K562 (cell line): ENCODE measurements around the gene VRK1. TPM values are rescaled to one million over a fixed set of nuclear protein-coding genes. Genes with fewer than 3 reads are reported as not detected.

Experiments
- CBX1 ChIP-seq: sonication (generic); IDR thresholded peaks from 2 replicates; pipeline ENCODE4 v1.6.1; 2016; ENCODE audit warnings: antibody characterized with exemption, low read depth, mild to moderate bottlenecking
- CHCHD3 ChIP-seq: fragments of 250-450 bp; sonication (Bioruptor Pico); IDR thresholded peaks from 2 replicates; pipeline ENCODE4 v2.1.2; 2022; ENCODE audit warnings: mild to moderate bottlenecking
- CXXC5 ChIP-seq: fragments of 250-450 bp; sonication (Bioruptor Pico); IDR thresholded peaks from 2 replicates; pipeline ENCODE4 v1.8.0; 2022; ENCODE audit warnings: inconsistent platforms, mild to moderate bottlenecking, moderate library complexity
- EGR1 ChIP-seq: fragments of 450-650 bp; conservative IDR thresholded peaks from 2 replicates; pipeline ENCODE4 v1.6.1; 2017; ENCODE audit warnings: mild to moderate bottlenecking
- HMG20B ChIP-seq: fragments of 250-450 bp; sonication (Bioruptor Pico); IDR thresholded peaks from 2 replicates; pipeline ENCODE4 v1.5.0; 2021; ENCODE audit warnings: mild to moderate bottlenecking
- HMGN3 ChIP-seq: IDR thresholded peaks from 2 replicates; pipeline ENCODE4 v1.6.1; 2011; ENCODE audit warnings: borderline replicate concordance, low read depth, mild to moderate bottlenecking, mixed read lengths, low read length; ENCODE audit not compliant: insufficient read length; ENCODE audit errors: extremely low read depth
- NFIC ChIP-seq: fragments of 450-650 bp; IDR thresholded peaks from 2 replicates; pipeline ENCODE4 v1.6.1; 2017; ENCODE audit warnings: mild to moderate bottlenecking, inconsistent platforms
- POLR2B ChIP-seq: fragments of 450-650 bp; IDR thresholded peaks from 2 replicates; pipeline ENCODE4 v1.6.1; 2018; ENCODE audit warnings: low read depth; ENCODE audit not compliant: partially characterized antibody
- POLR3G ChIP-seq: IDR thresholded peaks from 2 replicates; pipeline ENCODE4 v1.6.1; 2011; ENCODE audit not compliant: insufficient read length, insufficient replicate concordance; ENCODE audit errors: extremely low read depth
- SMAD3 ChIP-seq: fragments of 450-650 bp; formaldehyde crosslinking; conservative IDR thresholded peaks from 2 replicates; pipeline ENCODE4 v1.4.0; 2020; ENCODE audit warnings: mild to moderate bottlenecking
- XRCC3 ChIP-seq: fragments of 450-650 bp; IDR thresholded peaks from 2 replicates; pipeline ENCODE4 v1.6.1; 2017; ENCODE audit warnings: mild to moderate bottlenecking, moderate library complexity
- ZBTB40 ChIP-seq, 2 experiments: fragments of 450-650 bp in 1 of 2; sonication (generic) in 1 of 2; formaldehyde crosslinking in 1 of 2; IDR thresholded peaks; 2 replicates each; pipeline versions ENCODE4 v1.7.1 to v1.9.0; 2016 to 2022; ENCODE audit warnings: inconsistent platforms in 1 of 2, mild to moderate bottlenecking in 1 of 2, missing genetic modification reagents in 1 of 2
- ZFP1 ChIP-seq: fragments of 450-650 bp; formaldehyde crosslinking; IDR thresholded peaks from 2 replicates; pipeline ENCODE4 v1.4.0; 2020; ENCODE audit warnings: mild to moderate bottlenecking, mixed read lengths
- ZNF12 ChIP-seq: sonication (generic); formaldehyde crosslinking; IDR thresholded peaks from 2 replicates; pipeline ENCODE4 v1.4.0; 2020; ENCODE audit warnings: mild to moderate bottlenecking, missing genetic modification reagents
- ZNF354B ChIP-seq: fragments of 250-450 bp; sonication (Bioruptor Pico); IDR thresholded peaks from 2 replicates; pipeline ENCODE4 v1.4.0; 2020
- ZNF77 ChIP-seq: fragments of 250-450 bp; sonication (Bioruptor Pico); IDR thresholded peaks from 2 replicates; pipeline ENCODE4 v1.5.0; 2020
- polyA plus RNA-seq, 8 experiments: library from polyadenylated mRNA; depleted of rRNA in 4 of 8; stranded (reverse) in 5 of 8; unstranded in 3 of 8; fragments of >200 nt; fragmentation: Nextera tagmentation in 2 of 8; fragmentation: Illumina TruSeq in 1 of 8; extraction: Ambion mirVana in 2 of 8; extraction: Trizol in 1 of 8; gene quantifications; 2 replicates each; pipeline versions ENCODE4 v1.2.1 to v1.2.3, GENCODE V29; 2011 to 2014; ENCODE audit warnings: inconsistent platforms in 1 of 8, missing spikeins in 1 of 8
- total RNA-seq, 7 experiments: library from RNA; depleted of rRNA in 6 of 7; stranded (reverse); fragments of >200 nt in 6 of 7; fragmentation: Illumina TruSeq in 2 of 7; extraction: Trizol in 2 of 7; gene quantifications; 2 replicates each; pipeline versions ENCODE4 v1.2.1 to v1.2.3, GENCODE V29; 2011 to 2021; ENCODE audit warnings: low replicate concordance in 1 of 7
- TF ChIP-seq, protein P1 (sequence below): sonication (generic); IDR thresholded peaks from 2 replicates; pipeline ENCODE4 v1.6.1; 2016
- TF ChIP-seq, protein P2 (sequence below): fragments of 250-450 bp; sonication (Bioruptor Pico); IDR thresholded peaks from 2 replicates; pipeline ENCODE4 v1.8.0; 2021; ENCODE audit warnings: moderate library complexity, mild to moderate bottlenecking, inconsistent platforms

Gene VRK1
- total and polyA plus RNA-seq, 9 of the 15 experiments (the other 6 are each of a cell fraction or from before 2014, with no cell fraction given) = 83.6 to 177 (median 116) TPM

DNA sequence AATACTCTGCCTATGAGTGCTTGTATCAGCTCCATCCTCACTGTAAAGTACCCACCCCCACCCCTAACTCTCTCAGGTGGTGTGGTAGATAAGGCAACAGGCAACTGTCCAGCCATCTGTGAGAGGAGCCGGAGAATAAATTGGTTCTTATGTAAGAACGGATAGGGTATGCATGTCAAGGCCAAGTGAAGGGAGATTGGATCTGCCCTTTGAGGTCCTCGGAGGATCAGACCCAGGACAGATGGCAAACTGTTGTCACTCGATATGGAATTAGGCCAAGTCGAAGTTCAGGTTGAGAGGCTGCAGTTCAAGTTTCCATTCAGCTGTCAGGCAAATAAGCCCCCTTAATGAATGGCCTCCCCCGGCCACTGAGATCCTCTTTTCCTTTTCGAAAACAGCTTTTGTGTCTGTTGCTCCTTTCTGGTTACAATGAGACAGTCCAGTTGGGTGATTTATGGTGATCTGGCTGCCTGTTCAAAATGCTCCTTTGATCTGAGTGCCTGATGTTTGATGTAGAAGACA is 120.3 kb downstream of the VRK1 start (continued):
- TF ChIP-seq CBX1 (no peak), HMG20B (CRISPR knock-in tag) (no peak), EGR1 (peak; percentile 54), SMAD3 (CRISPR knock-in tag) (peak; percentile 63; the same call in 1 of the 2 replicates), HMGN3 (peak; percentile 58), POLR3G (no peak), NFIC (peak; percentile 99), CHCHD3 (CRISPR knock-in tag) (no peak), ZFP1 (CRISPR knock-in tag) (no peak), XRCC3 (no peak), CXXC5 (CRISPR knock-in tag) (peak; percentile 89), ZNF12 (no peak), ZNF77 (CRISPR knock-in tag) (no peak), ZBTB40 (IDR thresholded peaks at IDR 0.05) (no peak), ZBTB40 (CRISPR knock-in tag; IDR thresholded peaks at IDR 0.05) (no peak), ZNF354B (CRISPR knock-in tag) (no peak), POLR2B (no peak)
- TF ChIP-seq, protein P1, sequence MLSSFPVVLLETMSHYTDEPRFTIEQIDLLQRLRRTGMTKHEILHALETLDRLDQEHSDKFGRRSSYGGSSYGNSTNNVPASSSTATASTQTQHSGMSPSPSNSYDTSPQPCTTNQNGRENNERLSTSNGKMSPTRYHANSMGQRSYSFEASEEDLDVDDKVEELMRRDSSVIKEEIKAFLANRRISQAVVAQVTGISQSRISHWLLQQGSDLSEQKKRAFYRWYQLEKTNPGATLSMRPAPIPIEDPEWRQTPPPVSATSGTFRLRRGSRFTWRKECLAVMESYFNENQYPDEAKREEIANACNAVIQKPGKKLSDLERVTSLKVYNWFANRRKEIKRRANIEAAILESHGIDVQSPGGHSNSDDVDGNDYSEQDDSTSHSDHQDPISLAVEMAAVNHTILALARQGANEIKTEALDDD = peak; percentile 69; the same call in 1 of the 2 replicates
- TF ChIP-seq, protein P2, sequence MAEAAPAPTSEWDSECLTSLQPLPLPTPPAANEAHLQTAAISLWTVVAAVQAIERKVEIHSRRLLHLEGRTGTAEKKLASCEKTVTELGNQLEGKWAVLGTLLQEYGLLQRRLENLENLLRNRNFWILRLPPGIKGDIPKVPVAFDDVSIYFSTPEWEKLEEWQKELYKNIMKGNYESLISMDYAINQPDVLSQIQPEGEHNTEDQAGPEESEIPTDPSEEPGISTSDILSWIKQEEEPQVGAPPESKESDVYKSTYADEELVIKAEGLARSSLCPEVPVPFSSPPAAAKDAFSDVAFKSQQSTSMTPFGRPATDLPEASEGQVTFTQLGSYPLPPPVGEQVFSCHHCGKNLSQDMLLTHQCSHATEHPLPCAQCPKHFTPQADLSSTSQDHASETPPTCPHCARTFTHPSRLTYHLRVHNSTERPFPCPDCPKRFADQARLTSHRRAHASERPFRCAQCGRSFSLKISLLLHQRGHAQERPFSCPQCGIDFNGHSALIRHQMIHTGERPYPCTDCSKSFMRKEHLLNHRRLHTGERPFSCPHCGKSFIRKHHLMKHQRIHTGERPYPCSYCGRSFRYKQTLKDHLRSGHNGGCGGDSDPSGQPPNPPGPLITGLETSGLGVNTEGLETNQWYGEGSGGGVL (CRISPR knock-in tag) = no peak
